HEK293 (cell line): ENCODE measurements around the gene PRELID1.

Experiments
- EGR2 ChIP-seq: fragments of 450-650 bp; formaldehyde crosslinking; IDR thresholded peaks from 2 replicates; pipeline ENCODE4 v1.5.1; 2016; ENCODE audit warnings: low read depth, missing biosample characterization, missing genetic modification characterization
- GLIS2 ChIP-seq: fragments of 450-650 bp; formaldehyde crosslinking; IDR thresholded peaks from 2 replicates; pipeline ENCODE4 v1.5.1; 2016; ENCODE audit warnings: missing biosample characterization, missing genetic modification characterization
- HIC1 ChIP-seq: fragments of 450-650 bp; formaldehyde crosslinking; IDR thresholded peaks from 2 replicates; pipeline ENCODE4 v1.5.1; 2016; ENCODE audit warnings: missing biosample characterization, missing genetic modification characterization
- KLF1 ChIP-seq: fragments of 450-650 bp; formaldehyde crosslinking; IDR thresholded peaks from 2 replicates; pipeline ENCODE4 v1.5.1; 2016; ENCODE audit warnings: missing biosample characterization, missing genetic modification characterization
- MYNN ChIP-seq: fragments of 450-650 bp; formaldehyde crosslinking; IDR thresholded peaks from 2 replicates; pipeline ENCODE4 v1.5.1; 2016; ENCODE audit warnings: missing biosample characterization, missing genetic modification characterization, borderline replicate concordance
- SCRT2 ChIP-seq: fragments of 450-650 bp; formaldehyde crosslinking; IDR thresholded peaks from 2 replicates; pipeline ENCODE4 v1.5.1; 2016; ENCODE audit warnings: missing biosample characterization, missing genetic modification characterization
- SETDB1 ChIP-seq: IDR thresholded peaks from one replicate; pipeline ENCODE4 v1.6.1; 2017; ENCODE audit warnings: mild to moderate bottlenecking, low read length, moderate library complexity, mixed read lengths; ENCODE audit not compliant: insufficient read length
- SP2 ChIP-seq: fragments of 450-650 bp; formaldehyde crosslinking; IDR thresholded peaks from 2 replicates; pipeline ENCODE4 v1.5.1; 2016; ENCODE audit warnings: missing biosample characterization, missing genetic modification characterization
- TRIM28 ChIP-seq: IDR thresholded peaks from 2 replicates; pipeline ENCODE4 v1.6.1; 2011; ENCODE audit warnings: low read length, control low read depth, borderline replicate concordance
- ZBTB21 ChIP-seq: fragments of 450-650 bp; formaldehyde crosslinking; IDR thresholded peaks from 2 replicates; pipeline ENCODE4 v1.5.1; 2017; ENCODE audit warnings: missing biosample characterization, missing genetic modification characterization
- ZNF132 ChIP-seq: fragments of 450-650 bp; formaldehyde crosslinking; IDR thresholded peaks from 2 replicates; pipeline ENCODE4 v1.5.1; 2017; ENCODE audit warnings: missing biosample characterization, missing genetic modification characterization, borderline replicate concordance
- ZNF146 ChIP-seq: fragments of 450-650 bp; formaldehyde crosslinking; IDR thresholded peaks from 2 replicates; pipeline ENCODE4 v1.5.1; 2016; ENCODE audit warnings: missing biosample characterization, missing genetic modification characterization
- ZNF175 ChIP-seq: fragments of 450-650 bp; formaldehyde crosslinking; IDR thresholded peaks from 2 replicates; pipeline ENCODE4 v1.5.1; 2016; ENCODE audit warnings: missing biosample characterization, missing genetic modification characterization
- ZNF184 ChIP-seq: fragments of 450-650 bp; IDR thresholded peaks from 2 replicates; pipeline ENCODE4 v1.5.1; 2018; ENCODE audit warnings: missing biosample characterization, mild to moderate bottlenecking, missing genetic modification characterization
- ZNF335 ChIP-seq: fragments of 450-650 bp; formaldehyde crosslinking; conservative IDR thresholded peaks from 2 replicates; pipeline ENCODE4 v1.5.1; 2016; ENCODE audit warnings: missing biosample characterization, missing genetic modification characterization
- ZNF426 ChIP-seq: fragments of 450-650 bp; formaldehyde crosslinking; IDR thresholded peaks from 2 replicates; pipeline ENCODE4 v1.5.1; 2017; ENCODE audit warnings: missing biosample characterization, missing genetic modification characterization, mild to moderate bottlenecking, inconsistent platforms, moderate library complexity
- ZNF449 ChIP-seq: fragments of 450-650 bp; formaldehyde crosslinking; IDR thresholded peaks from 2 replicates; pipeline ENCODE4 v1.5.1; 2017; ENCODE audit warnings: missing biosample characterization, mild to moderate bottlenecking, missing genetic modification characterization, moderate library complexity
- ZNF561 ChIP-seq: fragments of 450-650 bp; IDR thresholded peaks from 2 replicates; pipeline ENCODE4 v1.5.1; 2018; ENCODE audit warnings: missing biosample characterization, missing genetic modification characterization, borderline replicate concordance
- ZNF624 ChIP-seq: fragments of 450-650 bp; formaldehyde crosslinking; IDR thresholded peaks from 2 replicates; pipeline ENCODE4 v1.5.1; 2017; ENCODE audit warnings: missing biosample characterization, missing genetic modification characterization
- ZSCAN30 ChIP-seq: fragments of 450-650 bp; IDR thresholded peaks from 2 replicates; pipeline ENCODE4 v1.5.1; 2018; ENCODE audit warnings: missing biosample characterization, mild to moderate bottlenecking, missing genetic modification characterization, moderate library complexity
- TF ChIP-seq, protein P1 (sequence below): fragments of 450-650 bp; formaldehyde crosslinking; IDR thresholded peaks from 2 replicates; pipeline ENCODE4 v1.5.1; 2017; ENCODE audit warnings: missing biosample characterization, missing genetic modification characterization
- TF ChIP-seq, protein P2 (sequence below): fragments of 450-650 bp; formaldehyde crosslinking; IDR thresholded peaks from 2 replicates; pipeline ENCODE4 v1.5.1; 2016; ENCODE audit warnings: missing biosample characterization, missing genetic modification characterization, borderline replicate concordance

PRELID1 gene

DNA sequence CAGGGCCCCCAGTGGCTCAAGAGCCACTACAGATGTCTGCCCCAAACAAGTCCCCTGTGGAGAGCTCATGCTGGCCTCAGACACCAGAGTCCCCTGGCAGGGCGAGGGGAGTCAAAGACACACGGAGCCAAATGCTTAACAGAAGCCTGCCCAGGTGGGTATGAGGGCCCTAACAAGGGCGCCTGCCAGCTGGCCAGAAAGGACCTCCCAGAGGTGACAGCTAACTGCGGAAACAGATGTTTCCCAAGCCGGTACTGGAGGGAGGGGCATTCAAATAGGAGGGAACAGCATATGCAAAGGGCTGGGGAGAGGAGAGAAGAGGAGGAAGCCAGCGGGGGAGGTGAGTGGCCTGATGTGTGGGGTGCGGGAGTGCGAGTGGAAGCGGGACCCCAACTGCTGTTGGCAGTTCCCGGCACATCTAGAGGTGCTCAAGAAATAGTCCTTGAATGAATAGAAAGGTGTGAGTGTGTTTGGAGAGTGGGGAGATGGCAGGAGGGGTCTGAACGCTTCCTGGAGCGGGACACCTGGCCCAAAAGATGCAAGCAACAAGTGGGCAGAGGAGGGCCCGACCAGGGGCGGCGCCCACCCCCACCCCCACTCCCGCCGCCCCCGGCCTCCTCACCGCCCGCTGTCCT, 7.3 kb downstream of the PRELID1 start (continued):
- TF ChIP-seq ZNF449 (tag by site-specific recombination) (no peak), EGR2 (tag by site-specific recombination) (no peak), ZBTB21 (tag by site-specific recombination) (no peak), ZNF624 (no peak), SP2 (peak; percentile 40; the same call in 1 of the 2 replicates), MYNN (tag by site-specific recombination) (no peak), HIC1 (tag by site-specific recombination) (no peak; the same call in 1 of the 2 replicates), SCRT2 (tag by site-specific recombination) (peak; percentile 79), ZNF561 (tag by site-specific recombination) (no peak), GLIS2 (0 out of 2 replicates have a peak, but pooled peaks have one; percentile 12), ZNF132 (tag by site-specific recombination) (no peak), ZNF335 (tag by site-specific recombination) (no peak), ZSCAN30 (tag by site-specific recombination) (no peak), KLF1 (tag by site-specific recombination) (no peak), ZNF426 (tag by site-specific recombination) (no peak), TRIM28 (no peak), ZNF146 (tag by site-specific recombination) (no peak), ZNF184 (tag by site-specific recombination) (no peak), ZNF175 (tag by site-specific recombination) (no peak), SETDB1 (no peak)
- TF ChIP-seq, protein P1, sequence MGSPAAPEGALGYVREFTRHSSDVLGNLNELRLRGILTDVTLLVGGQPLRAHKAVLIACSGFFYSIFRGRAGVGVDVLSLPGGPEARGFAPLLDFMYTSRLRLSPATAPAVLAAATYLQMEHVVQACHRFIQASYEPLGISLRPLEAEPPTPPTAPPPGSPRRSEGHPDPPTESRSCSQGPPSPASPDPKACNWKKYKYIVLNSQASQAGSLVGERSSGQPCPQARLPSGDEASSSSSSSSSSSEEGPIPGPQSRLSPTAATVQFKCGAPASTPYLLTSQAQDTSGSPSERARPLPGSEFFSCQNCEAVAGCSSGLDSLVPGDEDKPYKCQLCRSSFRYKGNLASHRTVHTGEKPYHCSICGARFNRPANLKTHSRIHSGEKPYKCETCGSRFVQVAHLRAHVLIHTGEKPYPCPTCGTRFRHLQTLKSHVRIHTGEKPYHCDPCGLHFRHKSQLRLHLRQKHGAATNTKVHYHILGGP (tag by site-specific recombination): no peak
- TF ChIP-seq, protein P2, sequence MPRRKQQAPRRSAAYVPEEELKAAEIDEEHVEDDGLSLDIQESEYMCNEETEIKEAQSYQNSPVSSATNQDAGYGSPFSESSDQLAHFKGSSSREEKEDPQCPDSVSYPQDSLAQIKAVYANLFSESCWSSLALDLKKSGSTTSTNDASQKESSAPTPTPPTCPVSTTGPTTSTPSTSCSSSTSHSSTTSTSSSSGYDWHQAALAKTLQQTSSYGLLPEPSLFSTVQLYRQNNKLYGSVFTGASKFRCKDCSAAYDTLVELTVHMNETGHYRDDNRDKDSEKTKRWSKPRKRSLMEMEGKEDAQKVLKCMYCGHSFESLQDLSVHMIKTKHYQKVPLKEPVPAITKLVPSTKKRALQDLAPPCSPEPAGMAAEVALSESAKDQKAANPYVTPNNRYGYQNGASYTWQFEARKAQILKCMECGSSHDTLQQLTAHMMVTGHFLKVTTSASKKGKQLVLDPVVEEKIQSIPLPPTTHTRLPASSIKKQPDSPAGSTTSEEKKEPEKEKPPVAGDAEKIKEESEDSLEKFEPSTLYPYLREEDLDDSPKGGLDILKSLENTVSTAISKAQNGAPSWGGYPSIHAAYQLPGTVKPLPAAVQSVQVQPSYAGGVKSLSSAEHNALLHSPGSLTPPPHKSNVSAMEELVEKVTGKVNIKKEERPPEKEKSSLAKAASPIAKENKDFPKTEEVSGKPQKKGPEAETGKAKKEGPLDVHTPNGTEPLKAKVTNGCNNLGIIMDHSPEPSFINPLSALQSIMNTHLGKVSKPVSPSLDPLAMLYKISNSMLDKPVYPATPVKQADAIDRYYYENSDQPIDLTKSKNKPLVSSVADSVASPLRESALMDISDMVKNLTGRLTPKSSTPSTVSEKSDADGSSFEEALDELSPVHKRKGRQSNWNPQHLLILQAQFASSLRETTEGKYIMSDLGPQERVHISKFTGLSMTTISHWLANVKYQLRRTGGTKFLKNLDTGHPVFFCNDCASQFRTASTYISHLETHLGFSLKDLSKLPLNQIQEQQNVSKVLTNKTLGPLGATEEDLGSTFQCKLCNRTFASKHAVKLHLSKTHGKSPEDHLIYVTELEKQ: no peak
